Activated T-cell treated with anti-CD3 and anti-CD28 coated beads, Interleukin-2, amount 50 U/mL, for 4 hours (primary cell): ENCODE measurements around the gene FGFRL1. TPM values are rescaled to one million over a fixed set of nuclear protein-coding genes. Genes with fewer than 3 reads are reported as not detected.

Source experiments
- ATAC-seq, 2 donors: fragments of 200-7000 bp; cut with Tn5 transposase; one replicate each; pipeline ENCODE4 v1.10.0; 2021
- DNase-seq: peaks from one replicate; pipeline ENCODE4 v3.0.0-alpha.2; 2020
- H3K27me3 Mint-ChIP-seq: one replicate; pipeline ENCODE4 v1.8.0; 2021; ENCODE audit warnings: low read depth, mixed read lengths
- H3K36me3 Mint-ChIP-seq: one replicate; pipeline ENCODE4 v1.8.0; 2022; ENCODE audit warnings: mixed read lengths; ENCODE audit not compliant: insufficient read depth
- H3K4me1 Mint-ChIP-seq: one replicate; pipeline ENCODE4 v1.8.0; 2021; ENCODE audit warnings: low read depth, mixed read lengths
- H3K4me3 Mint-ChIP-seq: one replicate; pipeline ENCODE4 v1.8.0; 2021; ENCODE audit warnings: mild to moderate bottlenecking, moderate library complexity, mixed read lengths
- H3K9me3 Mint-ChIP-seq: one replicate; pipeline ENCODE4 v1.8.0; 2021; ENCODE audit warnings: mixed read lengths
- total RNA-seq, 3 donors: library from RNA; stranded (reverse); gene quantifications; one replicate each; pipeline ENCODE4 v1.2.1, GENCODE V29; 2021

Gene FGFRL1
- total RNA-seq, 3 donors from 2014 or later: 20.4 to 29.6 (median 20.6) TPM

GRCh38 chr4:1017706-1018105, 6.3 kb downstream of the FGFRL1 start:
- peaks cover 3% of the 10 kb centered on the region for H3K36me3 Mint-ChIP-seq
- ATAC-seq (no peak), DNase-seq (no peak)
- no peak overlapping the region for H3K4me3 Mint-ChIP-seq
- no peaks in the 10 kb centered on the region for H3K27me3 Mint-ChIP-seq
- no peaks in the 10 kb centered on the region for H3K9me3 Mint-ChIP-seq
- H3K4me1 Mint-ChIP-seq: peaks cover 4% of the 10 kb centered on the region

- peaks cover 3% of the 10 kb centered on the region for H3K36me3 Mint-ChIP-seq
- H3K9me3 Mint-ChIP-seq: no peaks in the 10 kb centered on the region
- no peak for ATAC-seq
- no peak overlapping the region for H3K4me3 Mint-ChIP-seq
- no peaks in the 10 kb centered on the region for H3K27me3 Mint-ChIP-seq
- no peak for DNase-seq
- peaks cover 4% of the 10 kb centered on the region for H3K4me1 Mint-ChIP-seq
These were observed 7.0 kb downstream of the FGFRL1 start for GRCh38 chr4:1018147-1019020.

DNA sequence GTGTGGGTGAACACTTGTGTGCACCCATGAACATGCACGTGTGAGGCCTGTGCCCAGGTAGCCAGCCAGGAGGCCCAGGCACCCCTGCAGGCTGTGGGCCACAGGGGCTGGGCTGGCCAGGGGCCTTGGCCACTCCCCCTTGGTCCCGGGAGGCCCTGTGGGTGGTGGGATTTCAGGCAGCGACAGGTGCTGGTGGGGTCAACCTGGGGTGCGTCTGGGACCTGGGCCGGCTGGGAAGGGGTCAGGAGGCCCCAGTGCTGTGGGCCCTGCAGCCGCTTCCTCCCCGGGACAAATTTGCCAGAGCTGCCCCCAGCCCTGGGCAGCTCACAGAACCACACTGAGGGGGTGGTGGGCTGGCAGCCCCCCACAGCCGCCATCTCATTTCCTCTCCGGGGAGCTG, 7.9 kb downstream of the FGFRL1 start:
- Mint-ChIP-seq H3K36me3 (no peaks in the 10 kb centered on the region), H3K9me3 (no peaks in the 10 kb centered on the region), H3K4me1 (peaks cover 4% of the 10 kb centered on the region), H3K4me3 (no peak overlapping the region), H3K27me3 (no peaks in the 10 kb centered on the region)
- no peak for ATAC-seq
- no peak for DNase-seq

- Mint-ChIP-seq H3K36me3 (no peaks in the 10 kb centered on the region), H3K4me3 (no peak overlapping the region), H3K4me1 (peaks cover 4% of the 10 kb centered on the region), H3K27me3 (no peaks in the 10 kb centered on the region), H3K9me3 (no peaks in the 10 kb centered on the region)
- ATAC-seq: no peak
- DNase-seq: no peak
These were observed 8.5 kb downstream of the FGFRL1 start for GRCh38 chr4:1019729-1020470.

- ATAC-seq: no peak
- H3K4me3 Mint-ChIP-seq: no peak overlapping the region
- no peaks in the 10 kb centered on the region for H3K27me3 Mint-ChIP-seq
These were observed 10.1 kb downstream of the FGFRL1 start for GRCh38 chr4:1021386-1022050.

GRCh38 chr4:1022051-1022738, 10.8 kb downstream of the FGFRL1 start:
- Mint-ChIP-seq H3K4me1 (peaks cover 9% of the 10 kb centered on the region), H3K27me3 (no peaks in the 10 kb centered on the region), H3K36me3 (peaks cover 2% of the 10 kb centered on the region), H3K4me3 (no peak overlapping the region), H3K9me3 (no peaks in the 10 kb centered on the region)
- no peak for DNase-seq
- no peak for ATAC-seq

More at GRCh38 chr4:1021386-1022050, 10.1 kb downstream of the FGFRL1 start:
- no peak for DNase-seq
- H3K4me1 Mint-ChIP-seq: peaks cover 9% of the 10 kb centered on the region
- H3K9me3 Mint-ChIP-seq: no peaks in the 10 kb centered on the region
- peaks cover 2% of the 10 kb centered on the region for H3K36me3 Mint-ChIP-seq

DNA sequence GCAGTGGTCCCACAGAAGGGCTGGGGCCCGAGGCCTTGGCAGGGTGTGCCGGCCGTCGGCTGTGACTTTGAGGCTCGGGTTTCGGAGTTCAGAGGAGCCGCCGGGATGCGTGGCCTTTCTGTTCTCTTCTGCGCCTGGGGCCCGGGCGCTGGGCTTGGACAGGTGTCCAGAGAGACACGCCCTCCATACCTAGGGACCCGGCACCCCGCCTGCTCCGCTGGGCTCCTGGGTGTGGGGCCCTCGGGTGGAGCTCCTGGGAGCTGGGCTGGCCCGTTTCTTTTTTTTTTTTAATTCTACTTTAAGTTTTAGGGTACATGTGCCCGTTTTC, 11.3 kb downstream of the FGFRL1 start:
- Mint-ChIP-seq H3K36me3 (peaks cover 2% of the 10 kb centered on the region), H3K4me3 (no peak overlapping the region), H3K4me1 (peaks cover 9% of the 10 kb centered on the region), H3K9me3 (no peaks in the 10 kb centered on the region), H3K27me3 (no peaks in the 10 kb centered on the region)
- ATAC-seq (no peak), DNase-seq (no peak)

GRCh38 chr4:1023075-1023640, 11.7 kb downstream of the FGFRL1 start:
- no peaks in the 10 kb centered on the region for H3K27me3 Mint-ChIP-seq
- peaks cover 2% of the 10 kb centered on the region for H3K36me3 Mint-ChIP-seq
- H3K4me3 Mint-ChIP-seq: no peak overlapping the region
- H3K9me3 Mint-ChIP-seq: no peaks in the 10 kb centered on the region
- peaks cover 9% of the 10 kb centered on the region for H3K4me1 Mint-ChIP-seq
- ATAC-seq: no peak
- no peak for DNase-seq

- H3K27me3 Mint-ChIP-seq: no peaks in the 10 kb centered on the region
- H3K36me3 Mint-ChIP-seq: peaks cover 2% of the 10 kb centered on the region
- H3K9me3 Mint-ChIP-seq: no peaks in the 10 kb centered on the region
- ATAC-seq (no peak), DNase-seq (no peak)
- peaks cover 9% of the 10 kb centered on the region for H3K4me1 Mint-ChIP-seq
- no peak overlapping the region for H3K4me3 Mint-ChIP-seq
These were observed 12.7 kb downstream of the FGFRL1 start for GRCh38 chr4:1023895-1024740.

DNA sequence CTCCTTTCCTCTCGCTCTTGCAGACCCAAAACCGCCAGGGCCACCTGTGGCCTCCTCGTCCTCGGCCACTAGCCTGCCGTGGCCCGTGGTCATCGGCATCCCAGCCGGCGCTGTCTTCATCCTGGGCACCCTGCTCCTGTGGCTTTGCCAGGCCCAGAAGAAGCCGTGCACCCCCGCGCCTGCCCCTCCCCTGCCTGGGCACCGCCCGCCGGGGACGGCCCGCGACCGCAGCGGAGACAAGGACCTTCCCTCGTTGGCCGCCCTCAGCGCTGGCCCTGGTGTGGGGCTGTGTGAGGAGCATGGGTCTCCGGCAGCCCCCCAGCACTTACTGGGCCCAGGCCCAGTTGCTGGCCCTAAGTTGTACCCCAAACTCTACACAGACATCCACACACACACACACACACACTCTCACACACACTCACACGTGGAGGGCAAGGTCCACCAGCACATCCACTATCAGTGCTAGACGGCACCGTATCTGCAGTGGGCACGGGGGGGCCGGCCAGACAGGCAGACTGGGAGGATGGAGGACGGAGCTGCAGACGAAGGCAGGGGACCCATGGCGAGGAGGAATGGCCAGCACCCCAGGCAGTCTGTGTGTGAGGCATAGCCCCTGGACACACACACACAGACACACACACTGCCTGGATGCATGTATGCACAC, 13.6 kb downstream of the FGFRL1 start:
- H3K27me3 Mint-ChIP-seq: no peaks in the 10 kb centered on the region
- ATAC-seq (no peak), DNase-seq (no peak)
- H3K4me3 Mint-ChIP-seq: no peak overlapping the region
- H3K36me3 Mint-ChIP-seq: peaks cover 2% of the 10 kb centered on the region
- H3K9me3 Mint-ChIP-seq: no peaks in the 10 kb centered on the region
- H3K4me1 Mint-ChIP-seq: peaks cover 7% of the 10 kb centered on the region

DNA sequence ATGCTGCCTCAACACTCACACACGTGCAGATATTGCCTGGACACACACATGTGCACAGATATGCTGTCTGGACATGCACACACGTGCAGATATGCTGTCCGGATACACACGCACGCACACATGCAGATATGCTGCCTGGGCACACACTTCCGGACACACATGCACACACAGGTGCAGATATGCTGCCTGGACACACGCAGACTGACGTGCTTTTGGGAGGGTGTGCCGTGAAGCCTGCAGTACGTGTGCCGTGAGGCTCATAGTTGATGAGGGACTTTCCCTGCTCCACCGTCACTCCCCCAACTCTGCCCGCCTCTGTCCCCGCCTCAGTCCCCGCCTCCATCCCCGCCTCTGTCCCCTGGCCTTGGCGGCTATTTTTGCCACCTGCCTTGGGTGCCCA, 14.7 kb downstream of the FGFRL1 start:
- peaks cover 2% of the 10 kb centered on the region for H3K36me3 Mint-ChIP-seq
- no peaks in the 10 kb centered on the region for H3K9me3 Mint-ChIP-seq
- no peak overlapping the region for H3K4me3 Mint-ChIP-seq
- peaks cover 5% of the 10 kb centered on the region for H3K4me1 Mint-ChIP-seq
- H3K27me3 Mint-ChIP-seq: no peaks in the 10 kb centered on the region
- no peak for DNase-seq
- ATAC-seq: peak; percentile 77

DNA sequence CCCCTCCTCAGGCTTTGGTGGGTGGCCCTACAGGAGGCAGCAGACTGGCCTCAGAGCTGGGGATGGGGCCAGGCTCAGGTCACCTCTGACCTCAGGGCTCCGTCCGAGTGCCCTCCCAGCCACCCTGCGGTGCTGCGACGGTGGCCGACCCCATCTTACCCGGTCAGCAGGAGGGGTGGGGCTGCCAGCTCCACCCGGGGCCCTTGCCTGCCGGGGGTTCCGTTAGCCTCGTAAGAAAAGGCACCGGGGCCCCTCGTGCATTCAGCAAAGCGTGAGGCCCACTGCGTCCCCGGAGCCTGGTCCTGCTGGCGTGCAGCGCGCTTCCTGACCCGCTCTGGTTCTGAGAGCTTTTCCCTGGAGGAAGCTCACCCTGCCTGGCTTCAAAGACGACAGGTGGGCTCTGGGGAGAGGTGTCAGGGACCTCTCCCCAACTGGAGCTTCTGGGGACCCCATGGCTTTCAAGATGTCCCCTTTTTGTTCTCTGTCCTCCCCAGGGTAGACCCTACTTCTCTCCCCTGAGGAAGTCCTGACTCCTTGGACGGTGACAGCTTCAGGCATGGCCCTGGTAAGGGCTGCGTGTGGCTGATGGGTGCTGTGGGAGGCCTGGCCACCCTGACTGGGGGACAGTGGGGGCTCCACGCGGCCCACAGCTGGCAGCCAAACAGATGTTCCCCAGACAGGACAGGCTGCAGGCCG, 15.9 kb downstream of the FGFRL1 start:
- Mint-ChIP-seq H3K27me3 (no peaks in the 10 kb centered on the region), H3K9me3 (no peaks in the 10 kb centered on the region), H3K4me3 (no peak overlapping the region), H3K36me3 (peaks cover 2% of the 10 kb centered on the region), H3K4me1 (peaks cover 5% of the 10 kb centered on the region)
- DNase-seq (no peak), ATAC-seq (no peak)
